ENCODE measurements around the gene PFN1.

DNA sequence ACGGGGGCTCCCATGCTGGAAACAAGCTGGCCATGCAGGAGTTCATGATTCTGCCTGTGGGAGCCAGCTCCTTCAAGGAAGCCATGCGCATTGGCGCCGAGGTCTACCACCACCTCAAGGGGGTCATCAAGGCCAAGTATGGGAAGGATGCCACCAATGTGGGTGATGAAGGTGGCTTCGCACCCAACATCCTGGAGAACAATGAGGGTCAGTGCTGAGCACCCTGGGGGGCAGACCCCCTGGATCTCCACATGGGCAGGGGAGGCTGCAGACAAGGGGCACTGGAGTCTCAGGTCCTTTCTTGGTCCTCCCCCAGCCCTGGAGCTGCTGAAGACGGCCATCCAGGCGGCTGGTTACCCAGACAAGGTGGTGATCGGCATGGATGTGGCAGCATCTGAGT, 6.8 kb upstream of the PFN1 start:
- TF ChIP-seq CTCF (IDR thresholded peaks at IDR 0.05) (no peak), POLR2A (IDR thresholded peaks at IDR 0.05) (no peak)
